ENCODE data around the gene PLXNB2. TPM values are rescaled to one million over a fixed set of nuclear protein-coding genes. Genes with fewer than 3 reads are reported as not detected.

Gene PLXNB2
- total and polyA plus RNA-seq, 2 donors from 2014 or later = 128 to 383 TPM

DNA sequence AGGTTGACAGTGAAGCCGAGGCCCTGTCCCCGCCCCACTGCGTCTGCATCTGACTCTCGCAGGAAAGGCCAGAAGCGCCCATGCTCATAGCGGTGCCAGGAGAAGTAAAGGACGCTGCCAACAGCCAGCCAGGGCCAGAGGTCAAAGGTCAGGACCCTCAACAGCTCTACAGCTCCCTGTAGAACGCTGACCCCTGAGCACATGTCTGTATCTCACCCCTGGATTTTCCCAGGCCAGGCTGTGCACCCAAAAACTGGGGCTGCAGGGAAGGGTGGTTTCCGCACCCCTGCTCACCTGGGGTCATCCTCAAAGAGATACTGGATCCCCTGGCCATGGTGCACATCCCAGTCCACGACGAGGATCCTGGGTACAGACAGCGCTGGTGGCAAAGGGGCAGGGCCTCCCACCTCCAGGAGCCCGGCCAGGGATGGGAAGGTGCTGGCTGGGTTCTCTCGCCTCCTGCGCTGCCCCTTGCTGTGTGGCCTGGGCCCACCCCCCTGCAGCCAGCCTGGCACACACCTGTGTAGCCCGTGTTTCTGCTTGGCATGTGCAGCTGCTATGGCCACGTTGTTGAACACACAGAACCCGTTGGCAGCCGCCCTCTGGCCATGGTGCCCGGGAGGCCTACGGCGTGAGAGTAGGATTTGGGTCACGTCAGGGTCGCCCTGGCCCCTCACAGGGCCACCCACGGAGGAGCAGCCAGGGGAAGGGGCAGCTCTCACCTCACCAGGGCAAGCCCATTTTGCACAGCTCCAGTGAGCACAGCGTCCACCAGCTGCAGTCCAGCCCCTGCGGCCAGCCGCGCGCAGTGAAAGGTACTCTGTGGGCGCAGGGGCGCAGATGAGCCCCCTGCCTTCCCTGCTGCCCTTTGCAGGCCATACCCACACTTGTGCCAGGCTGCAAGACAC is 57.9 kb downstream of the PLXNB2 start:
- no peaks in the 10 kb centered on the region for H3K27me3 ChIP-seq (ENCODE audit: control insufficient read depth, insufficient read depth, low read length)
- H3K4me3 ChIP-seq (ENCODE audit: low read length in 3 of 3) = peak overlapping the region in 1 of 3 donors; percentile 12
- H3K27ac ChIP-seq (ENCODE audit: low read depth in 2 of 2, low read length in 2 of 2) = no peak overlapping the region
- peaks cover 0 to 10% (median 0%) of the 10 kb centered on the region in 3 donors for H3K36me3 ChIP-seq (ENCODE audit: control insufficient read depth in 2 of 3, insufficient read depth in 3 of 3, low read length in 3 of 3)
- no peak for FAIRE-seq
- intact Hi-C loops (cut with DNase I) = no loop called here
- peaks cover 0 to 32% (median 7%) of the 10 kb centered on the region in 3 donors for H3K4me1 ChIP-seq (ENCODE audit: control insufficient read depth in 2 of 3, insufficient read depth in 2 of 3, low read depth in 1 of 3, low read length in 3 of 3)
- no peak overlapping the region for H3K9ac ChIP-seq (ENCODE audit: low read length in 3 of 3)
- no peak for TF ChIP-seq CTCF (IDR thresholded peaks at IDR 0.05; ENCODE audit: borderline replicate concordance, extremely low read depth, insufficient read depth)
- no peaks in the 10 kb centered on the region for H3K9me3 ChIP-seq (ENCODE audit: control insufficient read depth in 2 of 3, insufficient read depth in 1 of 3, low read length in 3 of 3)
- peak in 1 of 5 donors; percentile 62 for DNase-seq

DNA sequence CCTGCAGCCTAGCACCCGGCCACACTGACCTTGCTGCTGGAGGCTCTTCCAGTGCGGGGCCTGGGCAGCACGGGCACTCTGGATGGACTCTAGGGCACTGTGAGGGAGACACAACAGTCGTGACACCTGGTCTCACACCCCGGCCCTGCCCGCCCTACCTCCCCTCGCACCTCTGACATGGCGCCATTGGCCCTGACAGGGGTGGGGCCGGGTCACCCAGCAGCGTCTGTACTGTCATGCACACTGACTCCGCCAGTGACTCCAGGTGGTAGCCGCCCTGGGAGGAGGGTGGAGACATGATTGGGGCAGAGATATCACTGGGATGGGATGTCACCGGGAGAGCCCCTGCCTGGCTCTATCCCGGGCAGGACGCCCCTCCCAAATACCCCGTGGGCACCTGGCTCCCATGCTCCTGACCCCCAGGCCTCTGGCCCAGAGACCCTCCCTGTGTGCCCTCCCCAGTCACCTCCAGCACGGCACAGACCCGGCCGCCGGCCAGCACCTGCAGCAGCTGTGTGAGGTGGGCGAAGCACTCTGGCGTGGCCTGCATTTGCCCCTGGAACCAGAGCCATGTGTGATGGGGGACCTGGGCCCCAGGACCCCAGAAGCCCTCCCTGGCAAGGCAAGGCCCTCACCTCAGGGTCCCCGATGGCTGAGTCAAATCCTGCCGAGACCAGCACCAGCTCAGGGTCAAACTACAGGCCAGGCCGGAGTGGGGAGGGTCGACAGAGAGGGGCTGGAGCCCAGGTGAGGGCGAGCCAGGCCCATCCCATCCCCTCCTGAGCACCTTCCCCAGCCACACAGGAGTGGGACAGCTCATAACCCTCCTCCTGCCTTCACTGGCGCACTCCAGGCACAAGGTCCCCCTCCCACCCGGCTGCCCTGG is 59.0 kb downstream of the PLXNB2 start:
- H3K4me1 ChIP-seq (ENCODE audit: control insufficient read depth in 2 of 3, insufficient read depth in 2 of 3, low read depth in 1 of 3, low read length in 3 of 3) = peaks cover 0 to 37% (median 7%) of the 10 kb centered on the region in 3 donors
- no peaks in the 10 kb centered on the region for H3K9me3 ChIP-seq (ENCODE audit: control insufficient read depth in 2 of 3, insufficient read depth in 1 of 3, low read length in 3 of 3)
- no peak overlapping the region for H3K27ac ChIP-seq (ENCODE audit: low read depth in 2 of 2, low read length in 2 of 2)
- intact Hi-C loops (cut with DNase I) = no loop called here
- no peak overlapping the region for H3K4me3 ChIP-seq (ENCODE audit: low read length in 3 of 3)
- no peak for TF ChIP-seq CTCF (IDR thresholded peaks at IDR 0.05; ENCODE audit: borderline replicate concordance, extremely low read depth, insufficient read depth)
- H3K9ac ChIP-seq (ENCODE audit: low read length in 3 of 3) = no peak overlapping the region
- peak in 1 of 5 donors; percentile 56 for DNase-seq
- no peak for FAIRE-seq
- H3K27me3 ChIP-seq (ENCODE audit: control insufficient read depth, insufficient read depth, low read length) = no peaks in the 10 kb centered on the region
- peaks cover 0 to 10% (median 0%) of the 10 kb centered on the region in 3 donors for H3K36me3 ChIP-seq (ENCODE audit: control insufficient read depth in 2 of 3, insufficient read depth in 3 of 3, low read length in 3 of 3)

- peaks cover 0 to 39% (median 7%) of the 10 kb centered on the region in 3 donors for H3K4me1 ChIP-seq (ENCODE audit: control insufficient read depth in 2 of 3, insufficient read depth in 2 of 3, low read depth in 1 of 3, low read length in 3 of 3)
- no peak overlapping the region for H3K4me3 ChIP-seq (ENCODE audit: low read length in 3 of 3)
- H3K9me3 ChIP-seq (ENCODE audit: control insufficient read depth in 2 of 3, insufficient read depth in 1 of 3, low read length in 3 of 3) = no peaks in the 10 kb centered on the region
- no peak for TF ChIP-seq CTCF (IDR thresholded peaks at IDR 0.05; ENCODE audit: borderline replicate concordance, extremely low read depth, insufficient read depth)
- intact Hi-C loops (cut with DNase I) = no loop called here
- no peak overlapping the region for H3K27ac ChIP-seq (ENCODE audit: low read depth in 2 of 2, low read length in 2 of 2)
- FAIRE-seq = no peak
- H3K36me3 ChIP-seq (ENCODE audit: control insufficient read depth in 2 of 3, insufficient read depth in 3 of 3, low read length in 3 of 3) = peaks cover 0 to 10% (median 0%) of the 10 kb centered on the region in 3 donors
- peak; percentile 71 to 85 (median 83) for DNase-seq
- H3K9ac ChIP-seq (ENCODE audit: low read length in 3 of 3) = no peak overlapping the region
- no peaks in the 10 kb centered on the region for H3K27me3 ChIP-seq (ENCODE audit: control insufficient read depth, insufficient read depth, low read length)
Observed at GRCh38 chr22:50247748-50248147, 59.7 kb downstream of the PLXNB2 start.

All from kidney (tissue), 14 donors.